C4-2B (cell line): Measurements from ENCODE around the gene L1TD1.

ENCODE experiments used
- H3K27ac ChIP-seq: fragments of 450-650 bp; 2 replicates; pipeline ENCODE4 v1.5.1; 2017
- ZFX ChIP-seq: fragments of 450-650 bp; IDR thresholded peaks from 2 replicates; pipeline ENCODE4 v1.6.1; 2017
- TF ChIP-seq, protein P1 (sequence below): fragments of 450-650 bp; conservative IDR thresholded peaks from 2 replicates; pipeline ENCODE4 v1.5.1; 2017; ENCODE audit warnings: mild to moderate bottlenecking

L1TD1 gene

GRCh38 chr1:62227496-62227895 lies 32.8 kb downstream of the L1TD1 start:
- no peak for TF ChIP-seq ZFX
- TF ChIP-seq, protein P1, sequence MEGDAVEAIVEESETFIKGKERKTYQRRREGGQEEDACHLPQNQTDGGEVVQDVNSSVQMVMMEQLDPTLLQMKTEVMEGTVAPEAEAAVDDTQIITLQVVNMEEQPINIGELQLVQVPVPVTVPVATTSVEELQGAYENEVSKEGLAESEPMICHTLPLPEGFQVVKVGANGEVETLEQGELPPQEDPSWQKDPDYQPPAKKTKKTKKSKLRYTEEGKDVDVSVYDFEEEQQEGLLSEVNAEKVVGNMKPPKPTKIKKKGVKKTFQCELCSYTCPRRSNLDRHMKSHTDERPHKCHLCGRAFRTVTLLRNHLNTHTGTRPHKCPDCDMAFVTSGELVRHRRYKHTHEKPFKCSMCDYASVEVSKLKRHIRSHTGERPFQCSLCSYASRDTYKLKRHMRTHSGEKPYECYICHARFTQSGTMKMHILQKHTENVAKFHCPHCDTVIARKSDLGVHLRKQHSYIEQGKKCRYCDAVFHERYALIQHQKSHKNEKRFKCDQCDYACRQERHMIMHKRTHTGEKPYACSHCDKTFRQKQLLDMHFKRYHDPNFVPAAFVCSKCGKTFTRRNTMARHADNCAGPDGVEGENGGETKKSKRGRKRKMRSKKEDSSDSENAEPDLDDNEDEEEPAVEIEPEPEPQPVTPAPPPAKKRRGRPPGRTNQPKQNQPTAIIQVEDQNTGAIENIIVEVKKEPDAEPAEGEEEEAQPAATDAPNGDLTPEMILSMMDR: no peak
- H3K27ac ChIP-seq: no peak overlapping the region

DNA sequence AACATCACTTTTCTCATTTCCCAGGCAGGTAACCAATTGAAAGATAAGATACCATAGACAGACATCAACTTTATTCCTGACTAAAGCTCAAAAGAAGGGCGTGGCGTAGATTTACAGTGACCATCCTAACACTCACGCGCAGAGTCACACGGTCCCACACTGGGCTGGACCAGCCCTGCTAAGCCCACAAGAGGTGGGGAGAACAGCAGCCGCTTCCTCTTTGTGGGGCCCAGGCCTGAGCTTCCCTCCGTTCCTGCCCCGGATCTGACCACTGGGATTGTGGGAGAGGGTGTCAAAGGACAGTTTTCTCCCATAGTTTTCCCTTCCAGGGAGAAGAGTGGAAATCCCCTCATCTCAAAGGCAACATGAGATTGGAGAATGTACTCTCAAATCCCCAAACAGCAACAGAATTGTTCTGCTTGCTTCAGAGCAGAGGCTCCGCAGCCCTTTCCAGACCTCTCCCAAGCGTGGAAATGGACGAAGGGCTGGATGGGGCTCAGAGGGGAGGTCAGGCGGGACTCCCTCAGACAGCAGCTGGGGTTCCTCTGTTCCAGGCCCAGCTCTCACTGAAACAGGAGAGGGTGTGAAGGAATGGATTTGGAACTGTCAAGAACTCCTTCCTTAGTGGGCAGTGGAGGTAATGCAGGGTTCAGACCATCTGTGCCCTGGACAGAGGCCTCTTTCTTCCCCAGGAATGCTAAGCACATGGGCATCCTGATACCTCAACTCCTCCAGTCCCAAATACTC lies 33.7 kb downstream of the L1TD1 start:
- TF ChIP-seq, protein P1: no peak
- no peak for TF ChIP-seq ZFX
- H3K27ac ChIP-seq: no peak overlapping the region

DNA sequence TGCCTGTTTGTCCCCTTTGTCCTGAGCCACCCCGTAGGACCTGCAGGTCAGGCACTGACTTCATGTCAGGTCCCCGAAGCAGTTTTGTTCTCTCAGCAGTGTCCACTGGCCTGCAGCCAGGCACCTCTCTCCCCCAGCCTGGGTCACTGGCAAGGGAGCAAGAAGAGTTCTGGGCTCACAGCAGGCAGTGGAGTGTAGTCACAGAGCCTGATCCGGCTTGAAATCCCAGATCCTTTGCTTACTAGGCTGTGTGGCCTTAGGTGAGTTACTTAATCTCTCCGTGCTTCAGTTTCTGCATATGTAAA lies 34.2 kb downstream of the L1TD1 start:
- TF ChIP-seq, protein P1: no peak
- no peak for TF ChIP-seq ZFX
- H3K27ac ChIP-seq: no peak overlapping the region

GRCh38 chr1:62229468-62229867 lies 34.8 kb downstream of the L1TD1 start:
- TF ChIP-seq ZFX: no peak
- no peak overlapping the region for H3K27ac ChIP-seq

GRCh38 chr1:62229932-62230331 lies 35.3 kb downstream of the L1TD1 start:
- TF ChIP-seq, protein P1: no peak
- TF ChIP-seq ZFX: no peak
- H3K27ac ChIP-seq: no peak overlapping the region

- TF ChIP-seq ZFX: no peak
- TF ChIP-seq, protein P1: no peak
- no peak overlapping the region for H3K27ac ChIP-seq
These were observed 36.1 kb downstream of the L1TD1 start for GRCh38 chr1:62230718-62231117.

DNA sequence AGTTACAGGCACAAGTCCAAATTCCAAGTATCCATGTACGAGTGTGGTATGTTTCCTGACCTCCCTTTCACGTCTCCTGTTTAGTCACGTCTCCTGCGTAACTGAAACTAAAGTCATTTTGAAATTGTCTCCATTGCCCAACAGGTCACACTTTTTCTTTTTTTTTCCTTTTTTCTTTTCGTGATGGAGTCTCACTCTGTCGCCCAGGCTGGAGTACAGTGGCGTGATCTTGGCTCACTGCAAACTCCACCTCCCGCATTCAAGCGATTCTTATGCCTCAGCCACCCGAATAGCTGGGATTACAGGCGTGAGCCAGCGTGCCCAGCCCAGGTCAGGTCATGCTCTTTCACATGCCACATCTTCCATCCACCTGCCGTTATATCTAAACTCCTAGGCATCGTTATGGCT lies 38.2 kb downstream of the L1TD1 start:
- TF ChIP-seq ZFX: no peak
- TF ChIP-seq, protein P1: no peak
- no peak overlapping the region for H3K27ac ChIP-seq

DNA sequence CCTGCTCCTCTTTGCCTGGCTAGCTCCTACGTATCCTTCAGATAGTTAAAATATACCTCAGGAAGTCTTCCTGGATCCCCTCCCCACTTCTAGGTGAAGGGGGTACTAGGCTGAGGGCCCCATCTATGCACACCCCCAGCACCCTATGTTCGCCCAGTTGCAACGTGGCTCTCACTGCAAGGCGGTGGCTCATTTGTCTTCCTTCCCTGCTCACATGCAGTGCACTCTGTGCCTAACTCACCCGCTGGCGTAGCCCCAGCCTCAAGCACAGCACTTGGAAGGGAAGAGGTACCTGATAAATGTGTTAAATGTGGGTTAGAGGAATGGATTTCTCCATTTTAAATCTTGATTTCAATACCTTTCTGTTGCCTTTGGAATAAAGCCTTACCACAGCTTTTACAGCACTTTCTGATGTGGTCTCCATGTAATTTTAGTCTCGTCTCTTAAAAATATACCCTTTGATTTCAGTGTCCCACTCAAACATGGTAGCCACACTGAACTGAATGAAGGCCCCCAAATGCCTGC lies 39.3 kb downstream of the L1TD1 start:
- H3K27ac ChIP-seq: no peak overlapping the region
- TF ChIP-seq, protein P1: no peak
